Activated naive CD4-positive, alpha-beta T cell treated with anti-CD3 and anti-CD28 coated beads, Interleukin-2, amount 10 ng/mL, durations not matched to agents 7 days and 5 days (primary cell): ENCODE measurements around the gene TMPRSS13.

Experiments used
- CTCF ChIA-PET: fragments of 350-600 bp; sonication (Branson Sonifier 250); formaldehyde crosslinking; loops from one replicate; lab custom pipeline; 2021; ENCODE audit warnings: antibody characterized with exemption; lab: Charles Lee
- DNase-seq: peaks from one replicate; pipeline ENCODE4 v3.0.0-alpha.2; 2020
- H3K27ac Mint-ChIP-seq: one replicate; pipeline ENCODE4 v1.8.0; 2021; ENCODE audit warnings: mild to moderate bottlenecking, moderate library complexity, mixed read lengths
- H3K27me3 Mint-ChIP-seq: one replicate; pipeline ENCODE4 v1.8.0; 2021; ENCODE audit warnings: mild to moderate bottlenecking, mixed read lengths
- H3K36me3 Mint-ChIP-seq: one replicate; pipeline ENCODE4 v1.8.0; 2021; ENCODE audit warnings: mixed read lengths
- H3K4me1 Mint-ChIP-seq: one replicate; pipeline ENCODE4 v1.8.0; 2021; ENCODE audit warnings: mixed read lengths
- H3K4me3 Mint-ChIP-seq: one replicate; pipeline ENCODE4 v1.8.0; 2021; ENCODE audit warnings: mild to moderate bottlenecking, moderate library complexity, mixed read lengths
- H3K9me3 Mint-ChIP-seq: one replicate; pipeline ENCODE4 v1.8.0; 2021; ENCODE audit warnings: mixed read lengths

TMPRSS13 gene

DNA sequence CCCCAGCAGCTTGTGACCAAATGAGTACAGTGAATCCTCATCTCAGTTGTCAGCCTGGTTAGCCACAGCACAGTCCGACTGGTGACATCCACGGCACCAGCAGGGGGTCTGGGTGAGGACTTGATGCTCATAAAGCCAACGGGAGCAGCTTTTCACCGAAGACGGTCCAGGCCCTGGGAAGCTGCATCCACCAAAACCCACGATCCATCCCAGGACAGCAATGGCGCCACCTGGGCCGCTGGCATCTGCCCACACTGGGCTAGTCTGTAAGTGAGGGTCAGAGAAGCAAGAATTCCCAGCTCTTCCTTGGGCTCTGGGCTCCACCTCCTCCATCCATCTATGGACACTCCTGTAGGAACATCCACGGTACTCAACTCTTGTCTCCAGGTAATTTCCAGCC is 27.6 kb downstream of the TMPRSS13 start:
- Mint-ChIP-seq H3K36me3 (no peaks in the 10 kb centered on the region), H3K27ac (no peak overlapping the region), H3K4me3 (no peak overlapping the region), H3K9me3 (no peaks in the 10 kb centered on the region), H3K4me1 (peaks cover 5% of the 10 kb centered on the region), H3K27me3 (peaks cover 49% of the 10 kb centered on the region)
- no peak for DNase-seq
- CTCF ChIA-PET = interaction anchor here (1.3 to 1.5 kb wide), 2 partner anchors 9 to 46 kb away, joined by 3 read pairs; no protein-coding TSS in a partner anchor

DNA sequence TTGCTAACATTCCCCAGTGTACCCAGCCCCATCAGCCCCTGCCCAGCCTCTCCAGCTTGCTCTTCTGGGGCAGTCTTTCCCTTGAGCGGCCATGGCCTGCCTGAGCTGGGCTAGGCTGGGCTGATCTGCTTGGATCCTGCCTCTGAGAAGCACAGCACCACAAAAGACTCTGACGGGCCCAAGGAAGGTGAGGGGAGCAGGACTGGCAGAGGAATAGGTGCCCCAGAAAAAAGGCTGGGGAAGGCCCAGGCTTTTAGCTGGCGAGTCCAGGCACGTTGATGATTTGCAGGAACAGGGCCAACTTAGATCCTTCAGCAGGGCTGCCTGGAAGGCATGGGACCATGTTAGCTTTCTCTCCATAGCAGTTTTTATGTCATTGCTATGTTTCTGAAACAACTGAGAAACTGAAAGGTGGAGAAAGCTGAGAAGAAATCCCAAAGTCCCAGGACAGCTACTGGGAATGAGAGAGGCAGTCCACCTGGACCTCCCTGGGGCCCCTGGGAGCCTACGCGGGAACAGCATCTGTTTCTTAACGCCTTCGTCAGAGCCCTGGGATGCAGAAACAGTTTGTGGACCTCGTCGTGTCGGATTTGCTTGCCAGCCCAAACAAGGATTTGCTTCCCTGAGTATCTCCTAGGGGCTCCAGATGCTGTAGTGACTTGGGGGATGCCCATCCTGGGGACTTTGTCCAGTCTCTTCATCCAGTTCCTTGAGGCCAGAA is 28.3 kb downstream of the TMPRSS13 start:
- Mint-ChIP-seq H3K36me3 (no peaks in the 10 kb centered on the region), H3K27ac (no peak overlapping the region), H3K9me3 (no peaks in the 10 kb centered on the region), H3K27me3 (peaks cover 53% of the 10 kb centered on the region), H3K4me3 (no peak overlapping the region), H3K4me1 (peaks cover 5% of the 10 kb centered on the region)
- CTCF ChIA-PET = interaction anchor here (1.2 to 1.5 kb wide), 3 partner anchors 10 to 46 kb away, joined by 3 read pairs; no protein-coding TSS in a partner anchor
- no peak for DNase-seq

DNA sequence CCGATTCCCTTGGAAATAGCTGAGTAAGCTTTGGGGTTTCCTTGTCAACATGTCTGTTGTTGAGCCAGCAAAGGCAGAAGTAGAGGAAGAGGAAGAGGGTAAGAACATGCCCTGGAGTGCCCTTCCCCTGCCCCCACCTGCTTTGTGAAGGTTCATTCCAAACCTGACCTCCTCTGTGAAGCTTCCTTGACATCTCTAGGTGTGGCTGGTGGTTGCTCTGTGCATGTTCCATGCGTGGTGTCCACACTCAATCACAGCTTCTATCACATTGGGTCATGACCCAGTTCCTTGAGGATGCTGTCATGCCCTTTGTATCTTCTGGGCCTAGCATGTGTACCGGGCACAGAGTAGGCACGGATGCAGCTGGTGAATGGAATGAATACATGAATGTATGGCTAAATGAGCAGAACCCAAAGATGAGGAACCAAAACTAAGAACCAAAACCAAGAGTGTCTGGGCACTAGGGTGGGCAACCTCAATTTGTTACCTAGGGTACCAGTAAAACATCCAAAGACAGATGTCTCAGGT is 29.0 kb downstream of the TMPRSS13 start:
- Mint-ChIP-seq H3K27me3 (peaks cover 48% of the 10 kb centered on the region), H3K27ac (no peak overlapping the region), H3K4me1 (peaks cover 5% of the 10 kb centered on the region), H3K4me3 (no peak overlapping the region), H3K36me3 (no peaks in the 10 kb centered on the region), H3K9me3 (no peaks in the 10 kb centered on the region)
- no peak for DNase-seq
- CTCF ChIA-PET = interaction anchor here (1.0 to 1.2 kb wide), 3 partner anchors 17 to 153 kb away, joined by 3 to 5 read pairs (median 3); no protein-coding TSS in a partner anchor

DNA sequence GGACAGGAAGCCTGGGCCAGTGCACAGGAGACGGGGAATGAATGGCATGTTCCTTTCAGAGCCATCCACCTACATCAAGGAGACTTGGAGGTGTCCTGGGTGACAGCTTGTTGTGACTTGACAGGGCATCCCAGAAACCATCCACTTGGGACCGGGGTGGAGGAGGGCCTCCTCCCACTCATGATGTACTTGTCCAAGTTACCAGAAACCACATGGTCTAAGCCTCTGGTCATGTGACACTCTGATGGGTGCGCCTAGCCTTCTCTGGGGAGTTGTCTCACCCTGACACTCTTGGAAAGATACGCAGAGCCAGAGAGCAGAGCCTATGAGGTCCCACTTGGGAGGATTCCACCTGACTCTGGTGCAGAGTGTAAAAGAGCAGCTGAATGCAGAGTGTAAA is 31.1 kb downstream of the TMPRSS13 start:
- CTCF ChIA-PET = interaction anchor here (1.4 to 1.5 kb wide), 2 partner anchors 49 to 90 kb away, joined by 4 to 6 read pairs; no protein-coding TSS in a partner anchor
- Mint-ChIP-seq H3K27me3 (peaks cover 47% of the 10 kb centered on the region), H3K4me1 (peaks cover 5% of the 10 kb centered on the region), H3K9me3 (no peaks in the 10 kb centered on the region), H3K36me3 (no peaks in the 10 kb centered on the region), H3K4me3 (no peak overlapping the region), H3K27ac (no peak overlapping the region)
- DNase-seq = no peak

DNA sequence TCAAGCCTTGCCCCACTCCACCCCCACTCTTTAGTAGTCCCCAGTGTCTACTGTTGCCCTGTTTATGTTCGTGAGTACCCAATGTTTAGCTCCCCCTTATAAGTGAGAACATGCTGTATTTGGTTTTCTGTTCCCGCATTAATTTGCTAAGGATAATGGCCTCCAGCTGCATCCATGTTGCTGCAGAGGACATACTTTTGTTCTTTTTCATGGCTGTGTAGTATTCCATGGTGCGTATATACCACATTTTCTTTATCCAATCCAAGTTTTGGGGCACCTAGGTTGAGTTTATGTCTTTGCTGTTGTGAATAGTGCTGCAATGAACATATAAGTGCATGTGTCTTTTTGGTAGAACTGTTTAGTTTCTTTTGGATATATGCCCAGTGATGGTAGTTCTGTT is 36.6 kb downstream of the TMPRSS13 start:
- H3K4me3 Mint-ChIP-seq = no peak overlapping the region
- H3K27me3 Mint-ChIP-seq = peaks cover 32% of the 10 kb centered on the region
- H3K36me3 Mint-ChIP-seq = no peaks in the 10 kb centered on the region
- H3K27ac Mint-ChIP-seq = no peak overlapping the region
- no peaks in the 10 kb centered on the region for H3K4me1 Mint-ChIP-seq
- CTCF ChIA-PET = no interaction called here
- no peaks in the 10 kb centered on the region for H3K9me3 Mint-ChIP-seq
- DNase-seq = no peak

DNA sequence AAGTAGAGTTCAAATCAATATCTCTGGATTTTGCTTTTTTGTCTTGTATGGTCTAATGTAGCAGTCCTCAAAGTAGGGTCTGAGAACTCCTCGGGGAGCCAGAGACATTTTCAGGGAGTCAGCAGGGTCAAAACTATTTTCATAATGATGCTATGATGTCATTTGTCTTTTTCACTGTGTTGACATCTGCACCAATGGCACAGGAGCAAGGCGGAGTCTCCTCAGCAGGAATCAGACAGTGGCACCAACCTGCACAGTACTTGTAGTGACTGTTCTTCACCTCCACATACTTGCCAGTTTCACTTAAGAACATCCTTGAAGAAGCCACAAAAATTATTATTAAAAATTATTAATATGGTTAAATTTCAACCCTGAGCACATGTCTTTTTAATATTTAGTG is 37.8 kb downstream of the TMPRSS13 start:
- Mint-ChIP-seq H3K36me3 (no peaks in the 10 kb centered on the region), H3K27ac (no peak overlapping the region), H3K4me3 (no peak overlapping the region), H3K9me3 (no peaks in the 10 kb centered on the region), H3K4me1 (no peaks in the 10 kb centered on the region), H3K27me3 (peaks cover 33% of the 10 kb centered on the region)
- CTCF ChIA-PET = interaction anchor here (0.9 kb wide), 1 partner anchor 55 kb away, joined by 3 read pairs; no protein-coding TSS in a partner anchor
- peak; percentile 18 for DNase-seq

DNA sequence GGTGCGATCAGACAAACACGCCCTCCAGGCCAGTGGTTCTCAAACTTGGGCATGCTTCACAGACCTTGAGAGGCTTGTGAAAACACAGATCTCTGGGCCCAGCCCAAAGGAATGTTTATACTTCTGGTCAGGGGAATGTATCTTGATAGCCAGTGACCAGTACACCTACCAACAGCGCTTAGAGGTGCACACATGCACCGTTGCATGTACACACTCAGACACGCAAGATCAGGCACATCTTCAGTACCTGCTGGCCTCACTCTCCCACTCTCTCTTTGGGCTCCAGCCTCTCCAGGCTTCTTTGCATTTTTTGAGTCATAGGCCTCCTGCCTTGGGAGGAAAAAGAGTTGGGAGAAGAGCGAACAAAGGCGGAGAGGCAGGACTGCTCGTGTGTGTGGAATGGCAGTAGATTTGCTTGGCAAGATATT is 41.0 kb downstream of the TMPRSS13 start:
- no peaks in the 10 kb centered on the region for H3K36me3 Mint-ChIP-seq
- no peak for DNase-seq
- CTCF ChIA-PET = no interaction called here
- H3K9me3 Mint-ChIP-seq = no peaks in the 10 kb centered on the region
- H3K4me3 Mint-ChIP-seq = no peak overlapping the region
- H3K27me3 Mint-ChIP-seq = peaks cover 51% of the 10 kb centered on the region
- H3K27ac Mint-ChIP-seq = no peak overlapping the region
- no peaks in the 10 kb centered on the region for H3K4me1 Mint-ChIP-seq

DNA sequence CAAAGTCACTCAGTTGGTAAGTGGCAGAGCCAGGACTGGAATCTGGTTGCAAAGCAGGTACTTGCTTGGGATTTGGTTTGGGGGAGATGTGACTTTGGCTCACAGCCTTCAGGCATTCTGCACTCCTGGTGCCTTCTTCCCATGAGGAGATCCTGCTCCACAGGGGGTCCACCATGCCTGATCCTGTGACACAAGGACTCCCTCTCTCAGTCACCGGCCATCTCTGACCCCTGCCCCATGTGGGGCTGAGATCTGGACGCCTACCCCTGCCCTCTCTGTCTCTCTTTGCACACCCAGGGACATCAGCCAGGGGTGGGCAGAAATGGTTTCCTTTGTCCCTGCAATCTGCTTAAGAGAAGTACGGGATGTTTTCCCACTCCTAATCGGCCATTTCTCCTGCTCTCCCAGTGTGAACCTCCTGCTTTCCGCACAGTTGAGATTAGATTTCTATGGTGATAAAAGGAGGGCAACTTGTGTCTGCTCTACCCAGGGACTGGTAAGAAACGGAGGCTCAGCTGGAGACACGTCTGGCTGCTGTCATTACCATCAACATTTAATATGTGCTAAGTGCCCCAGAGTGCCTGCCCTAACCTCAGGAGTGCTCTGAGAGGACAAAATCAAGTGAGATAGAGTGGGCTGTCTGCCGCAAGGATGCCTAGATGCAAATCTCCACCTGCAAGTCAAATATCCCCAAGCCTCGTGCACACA is 41.6 kb downstream of the TMPRSS13 start:
- CTCF ChIA-PET = no interaction called here
- Mint-ChIP-seq H3K27me3 (peaks cover 53% of the 10 kb centered on the region), H3K9me3 (no peaks in the 10 kb centered on the region), H3K4me1 (no peaks in the 10 kb centered on the region), H3K36me3 (no peaks in the 10 kb centered on the region), H3K4me3 (no peak overlapping the region), H3K27ac (no peak overlapping the region)
- DNase-seq = peak; percentile 10

DNA sequence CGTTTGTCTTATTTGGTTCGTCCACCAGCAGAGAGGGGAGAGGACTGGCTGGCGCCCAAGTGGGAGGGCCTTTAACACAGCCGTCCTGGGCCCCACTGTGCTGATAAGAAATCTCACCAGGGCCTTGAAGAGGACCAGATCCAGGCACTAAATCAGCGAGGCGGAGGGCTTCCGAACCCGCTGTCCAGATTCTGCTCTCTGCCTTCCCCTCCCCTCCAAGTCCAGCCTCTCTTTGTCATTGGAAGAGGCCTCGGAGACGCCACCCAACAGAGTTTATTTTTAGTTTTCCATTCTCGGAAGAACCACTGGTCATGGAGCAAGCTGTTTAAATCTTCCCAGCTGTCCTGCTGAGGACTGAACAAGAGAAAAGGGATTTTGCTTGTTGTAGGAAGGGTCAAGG is 43.4 kb downstream of the TMPRSS13 start:
- CTCF ChIA-PET = interaction anchor here (0.6 kb wide), 1 partner anchor 827 kb away, joined by 4 read pairs; no protein-coding TSS in a partner anchor
- H3K4me3 Mint-ChIP-seq = no peak overlapping the region
- no peak for DNase-seq
- no peaks in the 10 kb centered on the region for H3K4me1 Mint-ChIP-seq
- H3K9me3 Mint-ChIP-seq = no peaks in the 10 kb centered on the region
- H3K27me3 Mint-ChIP-seq = peaks cover 66% of the 10 kb centered on the region
- no peak overlapping the region for H3K27ac Mint-ChIP-seq
- H3K36me3 Mint-ChIP-seq = no peaks in the 10 kb centered on the region

DNA sequence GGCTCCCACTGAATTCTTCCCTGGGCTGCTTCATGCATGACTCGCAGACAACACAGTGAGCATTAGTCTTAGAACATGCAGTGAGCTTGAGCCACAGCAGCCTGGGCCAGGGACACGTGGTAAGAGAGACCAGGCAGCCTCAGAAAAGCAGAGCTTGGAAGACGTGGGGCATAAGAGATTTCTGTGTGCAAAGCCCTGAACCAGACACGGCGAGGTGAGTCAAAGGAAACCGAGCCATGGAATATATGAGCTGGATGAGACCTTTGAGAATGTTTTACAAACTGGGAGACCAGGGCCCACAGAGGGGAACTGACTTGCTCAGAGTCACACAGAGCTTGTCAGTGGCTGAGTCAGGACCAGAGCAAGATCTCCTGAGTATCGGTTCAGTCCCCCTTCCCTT is 44.2 kb downstream of the TMPRSS13 start:
- CTCF ChIA-PET = no interaction called here
- H3K4me1 Mint-ChIP-seq = no peaks in the 10 kb centered on the region
- H3K27me3 Mint-ChIP-seq = peaks cover 72% of the 10 kb centered on the region
- H3K9me3 Mint-ChIP-seq = no peaks in the 10 kb centered on the region
- no peak overlapping the region for H3K27ac Mint-ChIP-seq
- no peak for DNase-seq
- no peaks in the 10 kb centered on the region for H3K36me3 Mint-ChIP-seq
- H3K4me3 Mint-ChIP-seq = no peak overlapping the region

DNA sequence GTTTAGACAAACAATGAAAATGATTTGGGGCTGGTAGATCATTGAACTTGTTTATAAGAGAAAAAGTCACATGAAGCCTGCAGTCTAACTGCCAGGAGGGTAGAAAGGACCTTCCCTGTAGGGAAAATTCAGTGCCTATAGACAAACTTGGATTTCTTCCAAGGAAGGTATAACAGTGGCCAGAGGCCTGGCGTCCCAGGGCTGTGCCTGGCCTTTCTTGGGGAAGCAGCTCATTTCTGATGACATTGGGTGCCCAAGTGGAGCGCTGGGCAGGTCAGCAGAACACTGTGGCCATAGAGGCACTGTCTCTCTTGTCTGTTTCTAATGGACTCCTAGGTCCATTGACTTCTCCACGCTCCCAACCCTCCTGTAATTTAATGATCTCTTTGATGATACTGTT is 46.1 kb downstream of the TMPRSS13 start:
- CTCF ChIA-PET = no interaction called here
- Mint-ChIP-seq H3K36me3 (no peaks in the 10 kb centered on the region), H3K4me3 (no peak overlapping the region), H3K9me3 (no peaks in the 10 kb centered on the region), H3K27ac (no peak overlapping the region), H3K4me1 (no peaks in the 10 kb centered on the region), H3K27me3 (peaks cover 85% of the 10 kb centered on the region)
- no peak for DNase-seq

DNA sequence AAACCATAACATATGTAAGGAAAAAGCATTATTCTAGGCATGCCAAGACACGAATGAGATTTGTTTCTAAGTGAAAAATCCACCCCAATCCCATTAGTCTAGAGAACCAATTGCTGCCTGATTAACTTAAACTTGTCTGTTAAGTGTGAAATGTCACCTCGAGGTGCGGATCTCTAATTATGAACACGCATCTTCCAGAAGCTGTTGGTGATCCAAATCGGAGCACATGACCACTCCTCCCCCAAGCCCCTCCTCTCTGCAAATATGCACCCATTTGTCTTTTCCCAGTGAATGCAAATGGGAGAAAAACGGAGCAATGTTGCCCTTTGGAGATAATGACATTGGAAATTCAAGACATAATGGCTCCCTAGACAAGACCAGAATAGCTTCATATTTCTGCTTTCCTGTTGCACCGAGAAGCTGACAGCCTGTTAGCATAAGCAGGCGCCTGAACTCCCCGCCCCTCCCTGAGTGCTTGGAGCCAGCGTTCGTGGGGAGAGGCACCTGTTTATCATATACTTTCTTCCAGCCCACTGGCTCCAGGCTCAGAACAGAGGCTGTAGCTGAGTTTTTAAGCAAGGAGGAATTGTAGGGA is 46.8 kb downstream of the TMPRSS13 start:
- DNase-seq = no peak
- H3K4me3 Mint-ChIP-seq = no peak overlapping the region
- H3K36me3 Mint-ChIP-seq = no peaks in the 10 kb centered on the region
- no peaks in the 10 kb centered on the region for H3K9me3 Mint-ChIP-seq
- CTCF ChIA-PET = interaction anchor here (2.3 kb wide), 1 partner anchor 65 kb away, joined by 5 read pairs; no protein-coding TSS in a partner anchor
- no peaks in the 10 kb centered on the region for H3K4me1 Mint-ChIP-seq
- peaks cover 85% of the 10 kb centered on the region for H3K27me3 Mint-ChIP-seq
- no peak overlapping the region for H3K27ac Mint-ChIP-seq

DNA sequence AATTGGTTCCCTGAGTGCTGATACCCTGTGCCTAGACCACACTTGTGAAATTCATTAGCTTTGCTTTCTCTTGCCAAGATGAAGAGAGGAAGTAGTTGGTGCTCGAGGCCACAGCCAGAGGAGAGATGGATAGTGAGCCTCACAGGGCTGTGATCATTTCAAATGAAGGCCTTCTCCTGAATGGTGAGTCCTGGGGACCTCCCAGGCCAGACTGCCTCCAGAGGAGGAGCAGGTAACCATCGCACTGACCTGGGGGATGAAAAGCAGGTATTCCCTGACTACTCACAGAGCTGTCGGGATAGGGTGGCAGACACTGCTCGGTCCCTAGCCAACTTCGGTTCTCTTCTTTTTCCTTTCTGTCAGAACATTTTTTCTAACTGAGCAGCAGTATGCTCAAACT is 48.0 kb downstream of the TMPRSS13 start:
- Mint-ChIP-seq H3K27me3 (peaks cover 90% of the 10 kb centered on the region), H3K4me3 (no peak overlapping the region), H3K27ac (no peak overlapping the region), H3K9me3 (no peaks in the 10 kb centered on the region), H3K4me1 (peaks cover 5% of the 10 kb centered on the region), H3K36me3 (no peaks in the 10 kb centered on the region)
- DNase-seq = no peak
- CTCF ChIA-PET = interaction anchor here (2.3 kb wide), 1 partner anchor 66 kb away, joined by 5 read pairs; no protein-coding TSS in a partner anchor
